H1 (cell line): Measurements from ENCODE around the gene SIAH3. TPM values are rescaled to one million over a fixed set of nuclear protein-coding genes. Genes with fewer than 3 reads are reported as not detected.

Source experiments
- CTCF ChIA-PET: fragments of 300-600 bp; sonication (Branson Sonifier 250); formaldehyde crosslinking; loops from one replicate; lab custom pipeline; 2021; ENCODE audit not compliant: partially characterized antibody; lab: Charles Lee
- POLR2A ChIA-PET: fragments of 300-600 bp; sonication (Branson Sonifier 250); formaldehyde crosslinking; loops from one replicate; lab custom pipeline; 2021; ENCODE audit warnings: inconsistent platforms; ENCODE audit not compliant: partially characterized antibody; lab: Charles Lee
- DNase-seq, 2 experiments: peaks; one replicate each; pipeline versions ENCODE4 v3.0.0 to v3.0.0-alpha.2; 2010 to 2022; ENCODE audit warnings: low spot score in 2 of 2, low read depth in 1 of 2, mixed read lengths in 1 of 2
- FAIRE-seq: peaks from 2 replicates; lab custom pipeline; 2011; peaks lifted over from hg19 to GRCh38; lab: Jason Lieb, UNC
- H2AFZ ChIP-seq: 2 replicates; pipeline ENCODE4 v1.8.1; 2012; ENCODE audit warnings: low read length, inconsistent platforms
- H2AK5ac ChIP-seq: 2 replicates; pipeline ENCODE4 v1.6.1; 2013; ENCODE audit warnings: low read depth, low read length
- H2BK120ac ChIP-seq: replicated peaks from 2 replicates; pipeline ENCODE3; 2013; ENCODE audit warnings: low read depth, low read length, inconsistent platforms
- H2BK12ac ChIP-seq: 2 replicates; pipeline ENCODE4 v1.6.1; 2013; ENCODE audit warnings: low read depth, low read length
- H2BK15ac ChIP-seq: 2 replicates; pipeline ENCODE4 v1.6.1; 2013; ENCODE audit warnings: low read length
- H2BK20ac ChIP-seq: 2 replicates; pipeline ENCODE4 v1.6.1; 2013; ENCODE audit warnings: low read length
- H2BK5ac ChIP-seq: 2 replicates; pipeline ENCODE4 v1.6.1; 2013; ENCODE audit warnings: low read depth, low read length
- H3K14ac ChIP-seq: 2 replicates; pipeline ENCODE4 v1.6.1; 2013; ENCODE audit warnings: inconsistent platforms; ENCODE audit not compliant: insufficient read length
- H3K18ac ChIP-seq: 2 replicates; pipeline ENCODE4 v1.6.1; 2013; ENCODE audit warnings: low read length; ENCODE audit errors: extremely low read depth
- H3K23ac ChIP-seq: 2 replicates; pipeline ENCODE4 v1.6.1; 2013; ENCODE audit warnings: inconsistent platforms; ENCODE audit not compliant: insufficient read length
- H3K23me2 ChIP-seq: 2 replicates; pipeline ENCODE4 v1.6.1; 2013; ENCODE audit warnings: low read depth, low read length
- H3K27ac ChIP-seq: 2 replicates; pipeline ENCODE4 v1.6.1; 2011; ENCODE audit warnings: low read depth, low read length, inconsistent platforms
- H3K27me3 ChIP-seq, 4 experiments: replicated peaks in 1 of 4; 1 replicate in 1 of 4; 2 replicates in 3 of 4; pipeline versions ENCODE4 v1.6.1 to v1.8.1; 2011 to 2013; ENCODE audit warnings: low read length in 3 of 4, mild to moderate bottlenecking in 3 of 4, inconsistent platforms in 2 of 4, mixed read lengths in 2 of 4, moderate library complexity in 1 of 4; ENCODE audit not compliant: control insufficient read depth in 3 of 4, insufficient read depth in 3 of 4; ENCODE audit errors: extremely low read depth in 1 of 4
- H3K36me3 ChIP-seq, 4 experiments: 2 replicates each; pipeline versions ENCODE4 v1.6.1 to v1.8.1; 2011 to 2013; ENCODE audit warnings: mild to moderate bottlenecking in 4 of 4, low read length in 3 of 4, moderate library complexity in 2 of 4, control low read depth in 1 of 4, inconsistent platforms in 1 of 4; ENCODE audit not compliant: insufficient read depth in 4 of 4, control insufficient read depth in 2 of 4
- H3K4ac ChIP-seq: replicated peaks from 2 replicates; pipeline ENCODE3; 2013; ENCODE audit warnings: low read length, low read depth, mixed read lengths, inconsistent platforms; ENCODE audit not compliant: insufficient read length
- H3K4me1 ChIP-seq, 4 experiments: replicated peaks in 1 of 4; 1 replicate in 1 of 4; 2 replicates in 3 of 4; pipeline versions ENCODE4 v1.6.1 to v1.8.1; 2011 to 2013; ENCODE audit warnings: low read length in 3 of 4, inconsistent platforms in 2 of 4, mixed read lengths in 1 of 4; ENCODE audit not compliant: insufficient read depth in 4 of 4, control insufficient read depth in 3 of 4
- H3K4me2 ChIP-seq, 2 experiments: 2 replicates each; pipeline versions ENCODE4 v1.6.1 to v1.8.1; 2011 to 2013; ENCODE audit warnings: low read depth in 2 of 2, low read length in 2 of 2, control low read depth in 1 of 2, inconsistent platforms in 1 of 2, mild to moderate bottlenecking in 1 of 2; ENCODE audit not compliant: insufficient read depth in 1 of 2
- H3K4me3 ChIP-seq, 4 experiments: fragments of 200-600, 300-600 bp in 1 of 4; sonication (generic), shearing (Covaris generic), sonication (Bioruptor Twin) in 1 of 4; 2 replicates each; pipeline versions ENCODE4 v1.5.1 to v1.8.1; 2011 to 2016; ENCODE audit warnings: low read length in 4 of 4, low read depth in 3 of 4, control low read depth in 2 of 4, inconsistent platforms in 2 of 4, mild to moderate bottlenecking in 2 of 4, mixed read lengths in 1 of 4, moderate library complexity in 1 of 4; ENCODE audit not compliant: insufficient read depth in 2 of 4; ENCODE audit errors: extremely low read depth in 1 of 4
- H3K56ac ChIP-seq: replicated peaks from 2 replicates; pipeline ENCODE3; 2013; ENCODE audit warnings: low read depth, mild to moderate bottlenecking, mixed read lengths, low read length, inconsistent platforms; ENCODE audit not compliant: insufficient read length
- H3K79me1 ChIP-seq: 2 replicates; pipeline ENCODE4 v1.6.1; 2013; ENCODE audit warnings: low read depth, low read length, control low read depth
- H3K79me2 ChIP-seq, 2 experiments: 2 replicates each; pipeline versions ENCODE4 v1.6.1 to v1.8.1; 2012 to 2013; ENCODE audit warnings: low read length in 2 of 2, mild to moderate bottlenecking in 2 of 2, inconsistent platforms in 1 of 2; ENCODE audit not compliant: insufficient read depth in 2 of 2, control insufficient read depth in 1 of 2
- H3K9ac ChIP-seq, 4 experiments: replicated peaks in 1 of 4; 1 replicate in 1 of 4; 2 replicates in 3 of 4; pipeline versions ENCODE4 v1.6.1 to v1.8.1; 2011 to 2013; ENCODE audit warnings: low read depth in 3 of 4, low read length in 3 of 4, control low read depth in 2 of 4, mild to moderate bottlenecking in 2 of 4, moderate library complexity in 2 of 4, inconsistent platforms in 1 of 4; ENCODE audit errors: extremely low read depth in 1 of 4
- H3K9me3 ChIP-seq, 2 experiments: 2 replicates each; pipeline versions ENCODE4 v1.6.1 to v1.8.1; 2012 to 2013; ENCODE audit warnings: mild to moderate bottlenecking in 2 of 2, moderate library complexity in 2 of 2, control low read depth in 1 of 2, inconsistent platforms in 1 of 2, low read depth in 1 of 2, low read length in 1 of 2, mixed read lengths in 1 of 2; ENCODE audit not compliant: insufficient read depth in 2 of 2
- H4K20me1 ChIP-seq, 2 experiments: replicated peaks in 1 of 2; 2 replicates each; pipeline versions ENCODE3 to v1.8.1; 2011 to 2013; ENCODE audit warnings: inconsistent platforms in 2 of 2, low read length in 2 of 2, mild to moderate bottlenecking in 1 of 2; ENCODE audit not compliant: insufficient read depth in 2 of 2, control insufficient read depth in 1 of 2
- H4K5ac ChIP-seq: 2 replicates; pipeline ENCODE4 v1.6.1; 2013; ENCODE audit warnings: low read length, low read depth, mixed read lengths, inconsistent platforms; ENCODE audit not compliant: insufficient read length
- H4K8ac ChIP-seq: 2 replicates; pipeline ENCODE4 v1.8.0; 2013; ENCODE audit warnings: mild to moderate bottlenecking, moderate library complexity, low read length, inconsistent platforms; ENCODE audit not compliant: insufficient read depth; ENCODE audit errors: extremely low read depth
- H4K91ac ChIP-seq: replicated peaks from 2 replicates; pipeline ENCODE3; 2013; ENCODE audit warnings: low read length, mixed read lengths, inconsistent platforms; ENCODE audit not compliant: insufficient read length
- CHD1 ChIP-seq: IDR thresholded peaks from 2 replicates; pipeline ENCODE4 v1.6.1; 2012; ENCODE audit warnings: low read depth, low read length, improper control_type of control experiment
- CREB1 ChIP-seq: IDR thresholded peaks from 2 replicates; pipeline ENCODE4 v1.6.1; 2012; ENCODE audit warnings: inconsistent platforms
- GABPA ChIP-seq: IDR thresholded peaks from 2 replicates; pipeline ENCODE4 v1.6.1; 2011; ENCODE audit warnings: mild to moderate bottlenecking, low read length, moderate library complexity, borderline replicate concordance; ENCODE audit not compliant: insufficient read depth
- MAFK ChIP-seq: IDR thresholded peaks from 2 replicates; pipeline ENCODE4 v1.6.1; 2012; ENCODE audit warnings: low read depth, mild to moderate bottlenecking, improper control_type of control experiment, low read length
- NANOG ChIP-seq: IDR thresholded peaks from 2 replicates; pipeline ENCODE4 v1.6.1; 2011; ENCODE audit warnings: low read length, low read depth, mild to moderate bottlenecking, inconsistent platforms; ENCODE audit not compliant: insufficient read depth, poor library complexity, severe bottlenecking
- POLR2A ChIP-seq, 2 experiments: IDR thresholded peaks; 1 replicate in 1 of 2; 2 replicates in 1 of 2; pipeline ENCODE4 v1.6.1; 2011; ENCODE audit warnings: low read depth in 2 of 2, low read length in 2 of 2, mild to moderate bottlenecking in 2 of 2; ENCODE audit errors: control extremely low read depth in 1 of 2
- POLR2AphosphoS5 ChIP-seq: IDR thresholded peaks from 2 replicates; pipeline ENCODE4 v1.6.1; 2011; ENCODE audit warnings: low read depth, low read length
- POU5F1 ChIP-seq: IDR thresholded peaks from 2 replicates; pipeline ENCODE4 v1.6.1; 2011; ENCODE audit warnings: low read depth, mild to moderate bottlenecking, low read length, moderate library complexity
- SIN3A ChIP-seq, 2 experiments: IDR thresholded peaks in 1 of 2; conservative IDR thresholded peaks in 1 of 2; 2 replicates each; pipeline ENCODE4 v1.6.1; 2011 to 2012; ENCODE audit warnings: low read length in 2 of 2, improper control_type of control experiment in 1 of 2, low read depth in 1 of 2, mild to moderate bottlenecking in 1 of 2
- SIRT6 ChIP-seq: IDR thresholded peaks from one replicate; pipeline ENCODE4 v1.7.1; 2012; ENCODE audit warnings: low read length, inconsistent platforms
- SIX5 ChIP-seq: IDR thresholded peaks from 2 replicates; pipeline ENCODE4 v1.6.1; 2011; ENCODE audit warnings: mild to moderate bottlenecking, low read depth, low read length
- SRF ChIP-seq: IDR thresholded peaks from 2 replicates; pipeline ENCODE4 v1.6.1; 2011; ENCODE audit warnings: mild to moderate bottlenecking, low read depth, low read length, moderate library complexity
- SUZ12 ChIP-seq: fragments of 200-600 bp; sonication (generic); IDR thresholded peaks from 2 replicates; pipeline ENCODE4 v1.6.1; 2012; ENCODE audit warnings: mild to moderate bottlenecking, inconsistent platforms, low read length, moderate library complexity, mixed read lengths
- TEAD4 ChIP-seq: IDR thresholded peaks from 2 replicates; pipeline ENCODE4 v1.6.1; 2012; ENCODE audit warnings: low read depth, low read length, inconsistent platforms, mixed read lengths
- USF2 ChIP-seq: IDR thresholded peaks from 2 replicates; pipeline ENCODE4 v1.6.1; 2011; ENCODE audit warnings: low read length, improper control_type of control experiment
- WGBS, 2 experiments: shearing (Covaris generic) in 1 of 2; methylation state at CpG; one replicate each; pipeline versions ENCODE4 v1.1.6 to v1.1.7; 2013 to 2015; ENCODE audit warnings: low lambda C conversion rate in 2 of 2, mixed read lengths in 2 of 2, inconsistent platforms in 1 of 2, low coverage in 1 of 2, missing lambda C conversion rate in 1 of 2; ENCODE audit not compliant: insufficient replicate concordance in 2 of 2, insufficient coverage in 1 of 2, insufficient read length in 1 of 2; ENCODE audit errors: extremely low coverage in 1 of 2, missing lambda C conversion rate in 1 of 2; 5-methylcytosine and 5-hydroxymethylcytosine counted together
- polyA plus RNA-seq, 7 experiments: library from polyadenylated mRNA; depleted of rRNA in 3 of 7; stranded (reverse) in 5 of 7; unstranded in 2 of 7; fragments of >200 nt in 5 of 7; fragments of 200-250 nt in 2 of 7; gene quantifications; 1 replicate in 5 of 7; 2 replicates in 1 of 7; 4 replicates in 1 of 7; pipeline versions ENCODE4 v1.2.1 to v1.2.3, GENCODE V29; 2011 to 2013; ENCODE audit warnings: missing spikeins in 2 of 7, mixed read lengths in 2 of 7
- total RNA-seq: library from RNA; stranded (reverse); fragmentation: NEBNext Ultra II Directional; extraction: Animal tissue kit (Norgen Biotek cat#: 25700); gene quantifications from 2 replicates; pipeline ENCODE4 v1.2.1, GENCODE V29; 2021

SIAH3 gene
- total and polyA plus RNA-seq, 2 of the 8 experiments (the other 6 are each of a cell fraction or from before 2014, with no cell fraction given): 0.15 to 0.17 TPM

DNA sequence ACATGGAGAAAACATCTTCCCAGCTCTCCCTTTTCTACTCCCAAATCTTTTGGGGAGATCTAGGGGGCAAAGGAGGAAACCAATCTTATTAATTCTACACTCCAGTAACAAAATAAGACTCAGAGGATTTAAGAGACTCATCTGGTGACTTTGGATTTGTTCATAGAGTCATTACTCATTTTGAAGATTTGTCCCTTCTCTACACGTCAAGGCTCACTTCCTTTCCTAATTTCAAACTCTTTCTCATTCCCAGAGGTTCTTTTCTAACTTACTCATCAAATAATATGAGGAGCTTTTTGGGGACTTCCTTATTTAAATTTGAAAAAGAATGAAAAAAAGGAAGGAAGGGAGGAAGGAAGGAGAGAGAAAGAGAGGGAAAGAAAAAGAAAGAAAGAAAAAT is 14.4 kb downstream of the SIAH3 start:
- CTCF ChIA-PET: interaction anchor here (1.3 to 1.5 kb wide), 4 partner anchors 10 to 42 kb away, joined by 3 to 7 read pairs (median 3); no protein-coding TSS in a partner anchor
- no peak for DNase-seq
- no peak overlapping the region for H2BK15ac ChIP-seq
- H3K4ac ChIP-seq: no peak overlapping the region
- H3K4me2 ChIP-seq: no peak overlapping the region
- no peak overlapping the region for H2BK120ac ChIP-seq
- H3K4me3 ChIP-seq: no peak overlapping the region
- POLR2A ChIA-PET: no interaction called here
- peaks cover 2 to 7% (median 4%) of the 10 kb centered on the region in 4 experiments; a peak in 5 of 7 replicates for H3K4me1 ChIP-seq
- H3K23me2 ChIP-seq: no peaks in the 10 kb centered on the region; the same call in 1 of the 2 replicates
- 78% methylated on average over 1 of the region's 1 CpG; no CpG with 5 or more reads in 1 of the 2 experiments for whole genome bisulfite sequencing, 2 experiments
- no peak overlapping the region for H2AK5ac ChIP-seq
- H3K56ac ChIP-seq: no peak overlapping the region
- H4K8ac ChIP-seq: no peak overlapping the region
- H3K23ac ChIP-seq: no peak overlapping the region
- no peak overlapping the region for H2AFZ ChIP-seq
- no peak overlapping the region for H3K18ac ChIP-seq
- H2BK20ac ChIP-seq: no peak overlapping the region
- H2BK12ac ChIP-seq: no peak overlapping the region
- H3K9me3 ChIP-seq: no peaks in the 10 kb centered on the region
- no peak overlapping the region for H3K9ac ChIP-seq
- no peaks in the 10 kb centered on the region for H3K27me3 ChIP-seq
- no peak for FAIRE-seq
- H4K91ac ChIP-seq: no peak overlapping the region
- H2BK5ac ChIP-seq: no peak overlapping the region
- H4K5ac ChIP-seq: no peak overlapping the region
- H3K79me1 ChIP-seq: no peaks in the 10 kb centered on the region
- no peaks in the 10 kb centered on the region for H4K20me1 ChIP-seq
- H3K79me2 ChIP-seq: no peaks in the 10 kb centered on the region
- H3K27ac ChIP-seq: no peak overlapping the region
- H3K14ac ChIP-seq: no peak overlapping the region
- no peaks in the 10 kb centered on the region for H3K36me3 ChIP-seq
- TF ChIP-seq GABPA (no peak), SIRT6 (no peak), POLR2A (IDR thresholded peaks at IDR 0.05; ENCODE audit: control extremely low read depth in 1 of 2, low read depth in 2 of 2, low read length in 2 of 2) (no peak), SUZ12 (no peak), NANOG (no peak), USF2 (no peak), SRF (no peak), CREB1 (no peak), POLR2AphosphoS5 (no peak), CHD1 (no peak), SIN3A (conservative IDR thresholded peaks at IDR 0.05 in 1 of 2, IDR thresholded peaks at IDR 0.05 in 1 of 2; ENCODE audit: low read depth in 1 of 2, low read length in 2 of 2) (no peak), MAFK (no peak), POU5F1 (no peak), TEAD4 (no peak), SIX5 (no peak)
